ENCODE measurements around the gene PCYT1A.
A peak's percentile ranks its signal among the peaks of the same experiment; 100 is the strongest.

DNA sequence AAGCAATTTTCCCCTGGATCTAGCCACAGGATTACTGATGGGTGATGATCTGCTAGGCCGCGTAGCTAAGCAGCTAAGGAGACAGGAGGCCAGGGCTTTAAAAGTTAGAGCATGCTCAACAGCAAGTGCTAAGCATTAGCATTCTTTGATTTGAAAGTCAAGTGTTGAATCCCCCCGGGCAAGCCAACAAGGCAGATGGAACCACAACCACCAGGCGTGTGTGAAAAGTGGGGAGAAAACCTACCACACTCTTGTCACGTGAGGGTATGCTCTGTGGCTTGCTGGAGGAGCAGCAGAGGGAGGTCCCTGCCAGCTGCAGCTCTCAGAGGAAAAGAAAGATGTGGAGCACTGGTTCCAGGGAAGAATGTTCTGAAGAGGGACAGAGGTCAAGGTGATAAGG, 50.3 kb downstream of the PCYT1A start:
- TF ChIP-seq POLR2AphosphoS5 (IDR thresholded peaks at IDR 0.05; ENCODE audit: borderline replicate concordance, low read depth, low read length) (no peak), EZH2 (IDR thresholded peaks at IDR 0.05) (no peak), FOXP2 (optimal IDR thresholded peaks at IDR 0.05; ENCODE audit: control extremely low read depth, extremely low read length, insufficient read depth) (peak; percentile 90)
